Renal pelvis (tissue), 4 donors: ENCODE measurements around the gene TYW1. TPM values are rescaled to one million over a fixed set of nuclear protein-coding genes. Genes with fewer than 3 reads are reported as not detected.
"Not testable (repeated sequence)": the region's sequence is repeated elsewhere in the genome, so short reads cannot be mapped to it uniquely, and the experiment has no call there.

Experiments used
- DNase-seq: peaks from one replicate; pipeline ENCODE4 v3.0.0-alpha.2; 2013
- polyA plus RNA-seq, 3 donors: library from polyadenylated mRNA; unstranded; fragments of 120-200 nt; gene quantifications; one replicate each; pipeline ENCODE4 v1.2.1, GENCODE V29; 2013; ENCODE audit not compliant: insufficient read length in 3 of 3

Gene TYW1
- polyA plus RNA-seq, 3 donors, result 22.4 to 28.7 (median 23.2) TPM

GRCh38 chr7:67114483-67115246 lies 118.0 kb downstream of the TYW1 start:
- DNase-seq, result not testable (repeated sequence)

GRCh38 chr7:67120491-67120890 lies 123.9 kb downstream of the TYW1 start:
- DNase-seq, result not testable (repeated sequence)

DNA sequence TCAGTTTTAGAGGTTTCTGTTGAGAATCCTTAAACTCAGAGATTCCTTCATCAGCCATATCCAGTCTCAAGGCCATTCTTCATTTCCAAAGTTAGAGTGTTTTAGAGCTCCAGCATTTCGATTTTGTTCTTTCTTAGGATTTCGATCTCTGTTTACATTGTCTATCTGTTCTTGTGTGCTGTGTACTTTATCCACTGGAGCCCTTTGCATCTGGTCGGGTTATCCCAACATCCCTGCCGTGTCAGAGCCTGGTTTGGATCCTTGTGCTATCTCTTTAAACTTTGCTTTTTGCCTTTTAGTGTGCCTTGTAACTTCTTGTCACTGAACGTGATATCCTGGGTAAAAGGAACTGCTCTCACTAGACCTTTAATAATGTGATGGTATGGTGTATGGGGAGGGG lies 131.6 kb downstream of the TYW1 start:
- not testable (repeated sequence) for DNase-seq

- not testable (repeated sequence) for DNase-seq
Observed at GRCh38 chr7:67130766-67131165, 134.1 kb downstream of the TYW1 start.

GRCh38 chr7:67134912-67135311 lies 138.3 kb downstream of the TYW1 start:
- DNase-seq, result not testable (repeated sequence)

DNA sequence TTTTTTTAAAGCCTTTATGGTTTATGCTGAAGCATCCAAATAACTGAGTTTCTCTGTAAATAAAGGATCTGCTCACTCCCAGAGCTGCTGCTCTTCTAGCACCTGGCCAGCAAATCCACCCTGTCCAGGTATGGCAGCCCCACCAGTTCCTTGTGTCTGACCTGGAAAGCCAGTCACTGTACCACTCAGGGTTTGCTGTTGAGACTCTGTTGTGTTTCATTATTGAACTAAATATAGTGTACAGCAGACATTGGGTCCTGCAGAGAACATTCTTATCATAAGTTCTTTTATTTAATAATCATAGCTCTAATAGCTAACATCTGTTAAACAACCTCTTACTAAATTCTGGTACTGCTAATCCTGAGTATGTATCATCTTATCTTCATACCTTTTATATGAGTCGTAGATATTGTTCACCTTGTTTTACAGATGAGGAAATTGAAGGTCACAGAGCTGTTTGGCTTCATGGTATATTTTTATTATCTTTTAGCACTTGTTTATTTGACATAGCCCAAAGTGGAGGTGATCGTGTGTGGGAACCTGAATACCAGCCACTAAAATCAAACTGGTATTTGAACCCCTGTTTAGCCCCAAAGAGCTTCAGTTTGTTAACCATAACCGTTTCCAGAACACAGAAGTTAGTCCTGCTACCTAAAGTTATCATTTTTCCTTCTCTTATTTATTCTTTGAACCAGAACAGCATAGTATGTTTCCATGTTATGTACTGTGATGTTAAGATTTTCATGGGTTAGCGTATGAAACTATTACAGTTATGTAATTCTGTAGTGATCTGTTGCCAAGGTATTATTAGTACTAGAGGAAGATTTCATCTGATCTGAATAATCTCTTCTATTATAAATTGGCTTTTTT lies 139.2 kb downstream of the TYW1 start:
- not testable (repeated sequence) for DNase-seq

GRCh38 chr7:67137489-67137888 lies 140.9 kb downstream of the TYW1 start:
- not testable (repeated sequence) for DNase-seq

DNA sequence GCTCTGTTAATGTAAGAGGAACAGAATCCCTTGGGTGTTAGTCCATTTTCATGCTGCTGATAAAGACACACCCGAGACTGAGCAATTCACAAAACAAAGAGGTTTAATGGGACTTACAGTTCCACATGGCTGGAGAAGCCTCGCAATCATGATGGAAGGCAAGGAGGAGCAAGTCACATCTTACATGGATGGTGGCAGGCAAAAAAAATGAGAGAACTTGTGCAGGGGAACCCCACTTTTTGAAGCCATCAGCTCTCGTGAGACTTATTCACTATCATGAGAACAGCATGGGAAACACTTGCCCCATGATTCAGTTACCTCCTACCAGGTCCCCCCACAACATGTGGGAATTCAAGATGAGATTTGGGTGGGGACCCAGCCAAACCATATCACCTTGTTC lies 143.2 kb downstream of the TYW1 start:
- not testable (repeated sequence) for DNase-seq

DNA sequence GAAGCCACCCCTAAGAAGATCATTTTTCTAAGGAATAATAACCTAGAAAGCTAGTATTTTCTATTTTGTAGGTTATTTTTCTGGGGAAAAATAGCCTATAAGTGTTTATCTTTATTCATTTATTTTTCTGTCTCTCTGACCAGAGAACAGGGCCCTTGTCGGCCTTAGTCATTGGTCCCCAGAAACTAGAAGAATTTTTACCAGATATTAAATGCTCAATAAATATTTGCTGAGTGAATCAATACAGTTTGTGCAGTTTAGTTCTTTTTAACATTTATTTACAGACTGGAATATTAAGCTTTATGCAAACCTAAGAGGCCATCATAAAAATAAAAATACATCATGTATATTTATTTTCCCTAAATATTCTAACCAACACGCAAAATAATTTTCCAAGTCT lies 144.4 kb downstream of the TYW1 start:
- DNase-seq, result not testable (repeated sequence)

DNA sequence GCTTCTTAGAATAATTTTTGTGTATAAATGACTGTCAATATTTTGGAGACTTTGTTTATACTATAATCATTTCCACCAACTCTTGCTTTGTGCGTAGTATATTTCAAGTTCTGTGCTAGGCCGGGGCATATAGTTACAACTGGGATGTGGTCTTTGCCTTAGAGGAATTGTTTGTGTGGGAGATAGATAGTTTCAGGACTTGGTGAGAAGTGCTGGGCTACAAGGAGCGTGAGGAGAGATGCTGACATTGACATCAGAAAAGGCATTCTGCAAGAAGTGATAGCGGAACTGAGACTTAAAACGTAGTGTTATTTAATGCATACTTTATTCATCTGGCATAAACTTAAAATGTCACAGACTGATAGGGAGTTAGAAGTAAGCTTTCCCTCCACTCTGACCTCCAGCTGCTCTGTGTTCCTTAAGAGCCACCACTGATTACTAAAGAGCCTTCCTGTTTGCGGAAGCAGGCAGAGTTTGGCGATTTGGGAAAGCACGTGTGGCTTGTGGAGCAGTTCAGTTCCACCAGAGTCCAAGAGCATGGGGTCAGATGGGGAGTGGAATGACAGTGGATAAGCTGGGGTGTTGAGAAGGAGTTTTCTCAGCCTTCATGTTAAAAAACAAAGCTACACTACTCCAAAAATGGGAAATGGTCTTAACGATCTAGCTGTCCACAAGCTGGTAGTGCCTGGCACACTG lies 146.6 kb downstream of the TYW1 start:
- DNase-seq, result not testable (repeated sequence)

DNA sequence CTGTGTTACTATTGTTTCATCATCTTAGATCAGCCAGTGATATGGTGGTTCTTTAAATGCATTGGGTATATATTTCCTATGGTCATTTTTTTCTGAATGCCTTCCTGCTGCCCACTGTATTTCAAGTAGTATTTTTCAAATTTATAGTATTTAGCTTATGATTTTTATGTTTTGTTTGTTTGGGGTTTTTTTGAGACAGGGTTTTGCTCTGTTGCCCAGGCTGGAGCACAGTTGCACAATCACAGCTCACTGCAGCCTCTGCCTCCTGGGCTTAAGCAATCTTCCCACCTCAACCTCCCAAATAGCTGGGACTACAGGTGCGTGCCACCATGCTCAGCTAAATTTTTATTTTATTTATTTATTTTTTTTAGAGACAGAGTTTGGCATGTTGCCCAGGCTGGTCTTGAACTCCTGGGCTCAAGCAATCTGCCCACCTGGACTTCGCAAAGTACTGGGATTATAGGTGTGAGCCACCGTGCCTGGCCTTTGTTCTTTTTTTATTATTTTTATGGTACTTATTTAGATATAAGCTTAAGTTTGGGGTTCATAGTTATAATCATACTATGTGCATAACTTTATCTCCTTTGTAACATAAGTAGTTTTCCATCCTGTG lies 149.1 kb downstream of the TYW1 start:
- not testable (repeated sequence) for DNase-seq

- not testable (repeated sequence) for DNase-seq
Observed at GRCh38 chr7:67149131-67149530, 152.5 kb downstream of the TYW1 start.

GRCh38 chr7:67154374-67154773 lies 157.7 kb downstream of the TYW1 start:
- DNase-seq, result not testable (repeated sequence)

- not testable (repeated sequence) for DNase-seq
Observed at GRCh38 chr7:67156064-67156463, 159.4 kb downstream of the TYW1 start.

DNA sequence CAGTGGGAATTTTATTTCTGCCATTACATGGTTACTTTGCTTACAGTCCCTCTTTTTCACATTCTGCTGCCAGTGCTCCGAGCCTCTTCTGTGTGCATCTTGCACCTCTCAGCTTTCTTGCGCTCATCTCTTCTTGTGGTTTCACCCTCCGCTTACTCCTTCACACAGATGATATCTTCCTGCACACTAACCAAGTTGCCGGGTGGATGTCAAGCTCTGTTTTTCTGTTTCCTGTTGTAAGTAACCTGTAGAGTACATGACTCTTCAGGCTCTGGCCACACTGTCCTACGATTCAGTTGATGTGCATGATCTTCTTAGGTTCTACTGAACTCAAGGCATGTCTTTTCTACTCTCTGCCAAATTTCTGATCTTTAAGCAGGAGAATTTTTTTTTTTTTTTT lies 166.7 kb downstream of the TYW1 start:
- DNase-seq, result not testable (repeated sequence)

DNA sequence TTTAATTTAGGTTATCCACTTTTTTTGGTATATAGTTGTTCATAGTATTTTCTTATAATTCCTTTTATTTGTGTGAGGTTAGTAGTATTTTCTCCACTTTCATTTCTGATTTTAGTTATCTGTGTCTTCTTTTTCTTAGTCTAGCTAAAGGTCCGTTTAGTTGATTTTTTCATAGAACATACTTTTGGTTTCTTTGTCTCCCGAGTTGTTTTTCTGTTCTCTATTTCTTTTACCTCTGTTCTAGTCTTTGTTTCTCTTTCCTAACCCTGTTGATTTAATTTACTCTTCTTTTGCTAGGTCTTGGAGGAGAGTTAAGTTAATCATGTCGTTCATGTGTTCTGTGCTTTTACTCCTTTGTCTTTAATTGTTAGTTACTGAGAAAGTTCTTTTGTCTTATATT lies 174.5 kb downstream of the TYW1 start:
- not testable (repeated sequence) for DNase-seq

GRCh38 chr7:67176730-67177129 lies 180.1 kb downstream of the TYW1 start:
- not testable (repeated sequence) for DNase-seq

DNA sequence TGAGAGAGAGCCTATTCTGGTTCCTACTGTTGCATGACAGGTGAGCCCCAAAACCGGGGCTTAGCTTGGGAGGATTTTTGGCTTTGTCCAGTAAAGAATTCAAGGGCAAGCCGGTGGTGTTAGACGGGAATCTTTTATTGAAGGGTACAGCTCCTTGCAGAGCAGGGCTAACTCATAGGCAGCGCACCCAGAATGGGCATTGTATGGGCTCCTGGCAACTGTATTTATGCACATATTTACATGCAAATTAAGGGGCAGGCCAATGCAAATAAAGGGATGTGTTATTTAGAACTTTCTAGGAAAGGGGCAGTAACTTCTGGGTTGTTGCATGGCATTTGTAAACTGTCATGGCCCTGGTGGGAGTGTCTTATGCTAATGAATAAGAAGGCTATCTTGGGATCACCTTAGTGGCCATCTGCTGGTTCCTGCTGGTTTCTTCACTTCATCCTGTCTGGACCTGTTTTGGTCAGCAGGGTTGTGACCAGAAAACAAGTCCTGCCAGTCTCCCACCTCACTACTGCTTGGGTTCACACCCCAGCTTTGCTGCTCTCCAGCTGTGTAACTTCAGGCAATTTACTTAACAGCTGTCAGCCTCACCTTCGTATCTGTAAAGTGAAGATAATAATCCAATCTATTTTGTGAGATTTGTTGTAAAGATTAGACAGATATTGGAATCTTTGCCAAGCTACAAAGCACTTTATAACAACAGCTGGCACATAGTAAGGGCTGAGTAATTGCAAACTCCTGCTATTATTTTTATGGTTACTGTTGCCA lies 182.5 kb downstream of the TYW1 start:
- DNase-seq, result not testable (repeated sequence)

- DNase-seq, result not testable (repeated sequence)
Observed at GRCh38 chr7:67182956-67183750, 186.5 kb downstream of the TYW1 start.
